ENCODE data around the gene MEP1A.

MEP1A gene

DNA sequence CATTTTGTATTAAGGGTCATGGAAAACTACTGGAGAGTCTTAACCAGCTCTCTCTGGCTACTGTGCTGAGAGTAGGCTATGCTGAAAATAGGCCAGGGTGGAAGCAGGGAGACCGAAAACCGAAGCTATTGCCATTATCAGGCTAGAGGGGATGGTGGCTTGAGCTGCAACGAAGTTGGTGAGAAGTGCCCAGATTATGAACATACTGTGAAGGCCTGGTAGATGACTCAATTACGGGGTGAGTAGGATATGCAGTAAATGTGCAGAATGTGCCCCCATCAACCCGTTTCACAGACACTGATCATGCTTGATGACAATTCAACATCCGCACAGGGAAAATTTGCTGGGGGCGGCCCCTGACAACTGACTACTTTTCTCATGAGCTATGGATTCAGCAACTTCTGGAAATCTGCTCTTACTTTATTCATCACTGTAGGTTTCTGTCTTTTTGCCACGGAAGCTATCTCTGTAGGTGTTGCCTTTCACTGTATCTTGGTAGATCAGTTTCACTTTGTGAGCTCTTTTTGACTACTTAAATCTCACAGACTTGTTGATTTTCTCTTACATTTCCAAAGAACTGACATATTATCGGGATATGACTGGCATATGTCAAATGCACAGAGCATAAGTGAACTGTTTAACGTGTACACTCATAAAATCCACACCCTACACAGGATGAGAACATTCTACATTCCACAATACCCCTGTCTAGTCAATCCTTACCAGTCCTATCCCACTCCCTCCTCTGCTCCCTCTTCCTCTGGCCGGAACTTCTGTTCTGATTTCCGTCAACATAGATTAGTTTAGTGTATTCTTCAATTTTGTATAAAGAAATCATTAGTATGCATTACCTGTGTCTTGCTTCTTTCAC is 15.5 kb upstream of the MEP1A start:
- no peak for DNase-seq

DNA sequence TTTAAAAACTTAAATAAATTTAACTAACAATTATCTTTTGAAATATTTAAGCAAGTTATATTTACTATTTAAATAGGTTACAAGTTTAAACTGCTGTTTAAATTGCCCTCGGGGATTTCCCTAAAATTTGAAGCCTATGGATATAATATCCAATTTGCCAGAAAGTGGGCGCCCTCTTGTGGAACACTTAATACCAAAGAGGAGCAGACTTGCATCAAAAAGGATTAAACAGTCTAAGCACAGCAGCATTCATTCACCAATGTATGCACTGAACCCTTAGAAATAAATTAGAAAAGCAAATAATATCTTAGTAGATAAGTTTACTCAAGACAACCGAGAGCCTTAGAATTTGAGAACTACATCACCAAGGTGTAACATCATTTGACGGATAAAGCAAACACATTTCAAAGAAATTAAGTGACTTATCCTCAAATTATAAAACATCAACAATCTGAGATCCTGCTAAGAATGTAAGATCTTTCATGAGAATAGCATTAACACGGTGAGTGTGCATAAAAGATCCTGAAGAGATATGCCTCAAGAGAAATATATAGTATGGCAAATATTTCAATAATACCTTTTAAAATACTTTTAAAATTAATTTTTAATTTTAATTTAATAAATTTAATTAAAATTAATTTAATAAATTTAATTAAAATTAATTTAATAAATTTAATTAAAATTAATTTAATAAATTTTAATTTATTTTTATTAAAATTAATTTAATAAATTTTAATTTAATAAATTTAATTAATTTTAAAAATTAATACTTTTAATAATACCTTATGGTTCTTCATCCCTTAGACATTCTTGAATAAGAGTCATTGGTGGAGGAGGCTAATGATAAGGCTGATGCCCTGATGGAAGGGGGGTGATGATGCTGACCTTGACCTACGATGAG is 11.5 kb upstream of the MEP1A start:
- peak; percentile 74 to 96 for DNase-seq

DNA sequence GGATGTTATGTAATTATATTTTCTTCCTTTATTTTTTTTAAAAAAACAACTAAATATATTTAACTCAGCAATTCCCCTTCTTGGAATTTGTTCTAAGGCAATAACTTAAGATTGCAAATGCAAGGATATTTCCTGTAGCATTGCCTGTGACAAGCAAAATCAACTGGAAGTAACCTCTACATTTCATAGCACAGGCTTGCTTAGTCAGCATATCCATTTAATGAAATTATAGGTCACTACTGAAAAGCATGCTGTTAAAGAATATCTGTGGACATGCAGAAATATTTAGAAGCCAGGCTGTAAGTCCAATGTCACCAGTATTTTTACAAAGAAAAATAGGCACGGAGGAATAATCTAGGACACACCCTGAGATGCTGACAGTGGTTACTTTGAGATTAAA is 8.7 kb upstream of the MEP1A start:
- no peak for DNase-seq

DNA sequence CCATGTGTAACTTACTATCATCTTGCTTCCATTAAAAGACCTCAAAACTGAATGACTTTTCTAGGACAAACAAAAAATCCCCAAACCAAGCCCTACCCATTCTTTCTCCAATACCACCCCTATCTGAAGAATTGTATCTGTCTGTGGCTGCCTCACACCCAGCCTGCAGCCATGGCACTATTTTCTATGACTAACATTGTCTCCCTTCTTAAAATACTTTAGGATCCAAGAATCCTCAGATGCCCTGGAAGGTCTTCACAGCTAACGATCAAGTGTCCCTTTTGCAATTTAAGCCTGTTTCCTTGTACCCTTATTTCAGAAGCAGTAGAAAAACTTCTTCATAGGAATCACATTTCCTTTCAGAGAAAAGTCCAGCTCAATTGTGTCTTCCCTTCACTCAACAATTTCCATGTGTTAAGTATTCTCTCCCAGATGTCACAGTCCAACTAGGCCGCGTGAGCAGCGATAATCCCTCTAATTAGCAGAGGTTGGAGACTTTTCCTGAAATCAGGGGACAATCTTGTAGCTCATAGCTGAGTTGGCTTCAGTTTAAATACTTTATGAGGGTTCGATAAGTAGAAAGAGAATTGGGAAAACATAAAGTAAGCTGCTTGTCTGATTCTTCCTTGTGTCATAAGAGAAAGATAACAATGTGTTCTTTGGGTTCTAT is 5.2 kb upstream of the MEP1A start:
- DNase-seq: no peak

DNA sequence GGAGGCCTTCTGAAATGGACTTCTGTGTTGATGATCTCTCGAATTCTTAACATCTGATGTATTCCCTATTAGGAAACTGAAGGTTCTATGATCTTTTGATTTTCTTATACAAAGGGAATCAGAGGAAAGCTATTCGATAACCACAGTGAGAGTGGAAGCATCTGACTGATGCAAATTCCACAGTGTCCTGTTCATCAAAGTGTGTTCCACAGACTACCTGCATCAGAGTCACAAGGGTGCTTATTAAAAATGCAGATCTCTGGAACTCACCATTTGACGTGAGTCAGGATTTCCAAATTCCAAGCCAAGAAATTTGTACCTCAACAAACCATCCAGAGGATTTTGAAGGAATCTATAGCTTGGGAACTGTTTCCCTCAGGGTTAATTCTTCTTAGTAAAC is 4.4 kb upstream of the MEP1A start:
- DNase-seq: no peak

DNA sequence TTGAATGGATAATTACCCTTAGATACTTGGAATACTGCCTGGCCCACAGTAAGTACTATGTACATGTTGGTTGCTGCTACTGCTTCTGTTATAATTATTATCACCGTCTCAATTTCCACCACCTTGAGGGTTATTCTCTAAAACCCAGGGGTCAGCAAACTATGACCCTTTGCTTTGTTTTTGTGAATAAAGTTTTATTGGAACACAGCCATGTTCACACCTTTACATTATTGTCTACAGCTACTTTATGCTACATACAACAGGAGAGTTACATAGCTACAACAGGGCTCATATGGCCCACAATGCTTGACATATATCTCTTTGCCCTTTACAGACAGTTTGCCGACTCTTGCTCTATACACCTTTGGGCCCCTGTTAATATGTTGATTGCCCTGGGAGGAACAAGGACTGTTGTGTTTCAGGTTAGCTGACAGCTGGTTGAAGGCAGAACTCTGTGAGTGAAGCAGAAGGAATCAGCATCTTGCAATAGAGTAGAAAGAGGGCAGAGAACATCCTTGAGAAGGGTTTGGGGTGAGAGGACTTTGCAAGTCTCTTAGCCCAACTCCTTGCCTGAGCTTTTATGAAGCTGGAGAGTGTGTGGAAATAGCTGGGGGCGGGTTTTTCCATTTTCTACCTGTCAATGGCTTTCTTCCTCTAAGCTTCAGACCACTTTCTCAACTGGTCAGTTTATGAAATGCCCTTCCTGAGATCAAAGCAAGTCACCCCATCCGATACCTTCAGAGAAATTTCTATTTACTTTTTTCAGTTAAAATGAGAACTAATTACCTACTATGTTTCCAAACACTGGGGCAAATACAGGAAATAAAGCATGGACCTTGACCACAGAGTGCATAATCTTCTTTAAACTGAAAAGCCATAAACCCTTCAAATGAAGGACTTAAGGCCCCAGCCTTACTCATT is 3.5 kb upstream of the MEP1A start:
- DNase-seq: no peak

DNA sequence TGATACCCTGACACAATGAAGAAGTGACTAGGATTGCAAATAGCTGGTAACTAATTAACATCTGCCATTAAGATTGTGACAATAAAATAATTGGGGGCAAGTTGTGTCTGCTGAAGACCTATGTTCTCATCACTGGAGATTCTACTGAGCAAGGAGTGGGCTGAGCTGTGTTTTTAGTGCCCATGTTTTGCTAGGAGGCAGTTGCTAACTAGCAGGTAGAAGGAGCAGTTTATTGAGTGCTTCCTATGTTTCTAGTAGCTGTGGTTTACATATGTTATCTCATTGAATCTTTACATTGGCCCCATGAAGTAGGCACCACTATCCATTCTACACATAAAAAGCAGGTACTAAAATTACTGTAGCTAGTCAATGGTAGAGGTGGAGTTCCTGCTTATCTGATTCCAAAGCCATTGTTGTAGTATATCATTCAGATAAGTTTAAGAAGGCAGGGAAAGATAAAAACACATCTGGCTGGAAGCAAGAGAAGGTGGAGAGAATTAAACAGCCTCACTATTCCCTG is 2.8 kb upstream of the MEP1A start:
- DNase-seq: no peak

DNA sequence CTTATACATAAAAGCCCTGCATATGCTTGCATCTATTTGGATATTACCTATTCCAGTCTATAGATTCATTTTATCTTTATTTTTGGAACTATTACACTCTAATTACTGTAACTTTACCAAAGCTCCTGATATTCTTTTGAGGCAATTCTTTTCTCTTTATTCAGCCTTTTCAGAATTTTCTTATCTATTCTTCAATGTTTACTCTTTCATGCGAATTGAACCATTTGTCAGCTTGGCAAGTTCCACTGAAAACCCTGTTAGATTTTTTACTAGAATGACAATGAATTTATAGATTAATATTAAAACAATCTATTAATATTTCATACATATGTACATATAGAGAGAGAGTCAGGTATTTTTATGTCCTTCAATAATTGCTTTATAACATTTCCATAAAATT is 554 bp upstream of the MEP1A start:
- DNase-seq: peak in 1 of 2 donors; percentile 31

DNA sequence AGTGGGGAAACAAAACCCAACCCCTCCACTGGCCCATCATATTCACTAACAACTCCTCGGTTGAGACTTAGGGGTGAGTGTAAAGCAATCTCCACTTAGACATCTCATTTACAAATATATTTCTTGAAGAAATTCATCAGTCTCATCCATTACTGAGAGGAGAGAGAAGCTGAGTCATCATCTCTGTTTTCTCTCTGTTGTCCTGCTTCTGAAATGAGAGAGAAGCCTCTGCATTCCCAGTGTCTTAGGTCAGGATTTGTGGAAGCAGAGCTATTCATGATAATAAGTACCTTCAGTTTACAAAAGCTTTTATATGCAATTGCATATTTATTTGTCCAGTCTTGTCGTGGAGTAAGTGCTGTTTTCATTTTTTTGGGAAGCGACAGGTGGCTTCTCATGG is 879 bp downstream of the MEP1A start:
- no peak for DNase-seq

DNA sequence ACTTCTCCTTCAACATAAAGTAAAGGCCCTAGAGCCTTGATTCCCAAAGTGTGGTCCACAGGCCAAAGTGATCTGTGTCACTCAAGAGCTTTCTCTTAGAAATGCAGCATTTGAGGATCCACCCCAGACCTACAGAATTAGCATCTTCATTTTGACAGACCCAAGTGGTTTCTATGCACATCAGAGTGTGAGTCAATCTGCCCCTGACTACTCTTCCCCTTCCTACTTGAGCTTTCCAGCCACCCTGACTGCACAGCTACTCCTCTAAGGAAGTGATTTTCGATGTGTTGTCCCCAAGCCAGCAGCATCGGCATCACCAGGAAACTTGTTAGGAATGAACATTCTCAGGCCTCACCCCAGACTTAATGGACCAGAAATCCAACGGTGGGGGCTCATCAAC is 2.6 kb downstream of the MEP1A start:
- peak; percentile 46 to 55 for DNase-seq

DNA sequence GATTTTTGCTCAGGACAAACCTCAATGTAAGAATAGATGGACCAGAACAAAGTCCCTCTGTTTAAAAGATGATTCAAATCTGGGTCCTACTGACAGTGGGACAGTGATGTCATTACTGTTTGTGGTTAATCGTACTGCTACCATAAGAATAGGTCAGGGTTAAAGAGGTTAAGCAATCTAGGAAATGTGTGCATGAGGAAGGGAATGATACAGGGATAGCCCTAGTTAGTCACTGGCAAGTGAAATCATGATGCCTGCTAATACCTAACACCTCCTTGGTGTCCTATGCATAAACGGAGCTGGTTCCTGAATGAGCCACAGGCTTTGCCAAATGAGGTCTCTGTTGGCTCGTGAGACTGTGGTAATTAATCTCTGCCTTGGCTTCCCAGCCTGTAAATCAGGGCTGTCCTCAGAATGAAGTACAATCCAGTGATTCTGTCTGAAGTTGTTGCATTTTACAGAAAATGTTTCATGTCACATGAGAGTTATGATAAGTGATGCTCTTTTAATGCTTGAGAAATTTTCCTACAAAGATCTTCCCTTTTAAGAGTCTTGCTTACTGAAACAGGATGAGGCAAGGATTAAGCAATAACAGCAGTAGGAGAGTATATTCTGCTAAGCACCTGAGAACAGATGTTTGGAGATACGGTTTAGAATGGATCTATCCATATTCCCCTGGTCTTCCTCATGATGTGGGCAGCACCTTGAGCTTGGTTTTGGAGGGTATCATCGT is 3.8 kb downstream of the MEP1A start:
- peak; percentile 54 to 80 for DNase-seq

DNA sequence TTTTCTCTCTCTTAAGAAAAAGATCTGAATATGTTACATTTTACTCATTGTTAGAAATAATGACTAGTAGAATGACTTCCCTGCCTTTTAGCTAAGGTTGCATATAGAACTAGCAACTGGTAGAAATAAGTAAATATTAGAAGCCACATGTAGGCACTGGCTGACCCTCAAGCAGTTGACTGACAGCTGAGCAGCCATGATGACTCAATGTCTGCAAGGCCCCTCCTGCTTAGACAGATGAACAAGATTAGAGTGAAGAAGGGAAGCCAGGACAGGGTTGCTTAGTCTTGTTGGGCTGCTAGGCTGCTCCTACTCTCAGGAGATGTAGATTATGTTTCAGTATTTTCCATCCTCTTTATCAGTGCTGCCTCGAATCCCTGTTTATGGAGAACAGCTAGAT is 6.5 kb downstream of the MEP1A start:
- no peak for DNase-seq

DNA sequence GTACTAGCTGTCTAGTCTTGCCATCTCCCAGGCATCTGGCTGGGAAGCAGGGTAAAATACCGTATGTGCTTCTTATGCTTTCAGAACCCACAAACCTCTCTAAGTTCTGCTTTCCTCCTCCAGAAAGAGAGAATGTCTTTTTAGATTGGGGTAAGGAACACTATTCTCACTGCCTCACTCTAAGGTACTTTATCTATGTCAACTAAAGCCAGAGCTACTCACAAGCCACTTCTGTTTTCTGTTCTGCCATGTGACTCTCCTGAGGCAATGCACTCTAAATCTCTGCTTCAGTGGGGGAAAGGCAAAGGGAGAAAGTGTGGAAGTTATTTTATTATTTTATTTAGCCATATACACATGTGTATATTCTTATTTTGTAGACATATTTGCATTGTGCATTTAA is 15.6 kb downstream of the MEP1A start:
- DNase-seq: peak; percentile 32 to 38

DNA sequence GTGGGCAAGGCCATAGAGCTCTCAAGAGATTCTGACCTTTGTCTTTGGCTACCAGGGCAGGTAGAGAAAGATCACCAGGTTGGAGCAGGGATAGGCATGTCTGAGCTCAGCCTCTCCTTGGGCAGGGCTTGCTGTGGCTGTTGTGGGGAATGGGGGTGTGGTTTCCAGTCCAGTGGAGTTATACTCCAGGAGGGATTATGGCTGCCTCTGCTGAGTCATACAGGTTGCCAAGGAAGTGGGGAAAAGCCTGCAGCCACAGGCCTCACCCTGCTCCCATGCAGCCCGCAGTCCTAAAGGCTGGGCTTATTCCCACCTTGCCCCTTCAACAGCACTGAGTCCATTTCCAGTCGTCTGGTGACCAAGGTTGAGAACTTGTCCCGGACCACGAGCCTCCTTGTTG is 21.9 kb downstream of the MEP1A start:
- no peak for DNase-seq

DNA sequence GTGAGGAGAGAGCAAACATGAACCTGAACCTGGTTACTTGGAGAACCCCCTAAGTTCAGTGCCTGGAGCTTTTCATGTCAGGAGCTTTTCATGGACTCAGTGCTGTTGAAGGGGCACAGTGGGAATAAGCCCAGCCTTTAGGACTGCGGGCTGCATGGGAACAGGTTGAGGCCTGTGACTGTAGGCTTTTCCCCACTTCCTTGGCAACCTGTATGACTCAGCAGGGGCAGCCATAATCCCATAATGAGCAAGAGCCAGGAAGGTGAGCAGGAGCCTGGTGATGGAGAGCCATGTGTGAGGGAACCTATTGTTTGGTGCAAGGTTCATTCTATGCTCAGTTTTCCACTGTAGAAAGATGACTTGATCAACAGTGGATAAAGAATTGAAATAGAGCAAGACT is 23.4 kb downstream of the MEP1A start:
- no peak for DNase-seq

DNA sequence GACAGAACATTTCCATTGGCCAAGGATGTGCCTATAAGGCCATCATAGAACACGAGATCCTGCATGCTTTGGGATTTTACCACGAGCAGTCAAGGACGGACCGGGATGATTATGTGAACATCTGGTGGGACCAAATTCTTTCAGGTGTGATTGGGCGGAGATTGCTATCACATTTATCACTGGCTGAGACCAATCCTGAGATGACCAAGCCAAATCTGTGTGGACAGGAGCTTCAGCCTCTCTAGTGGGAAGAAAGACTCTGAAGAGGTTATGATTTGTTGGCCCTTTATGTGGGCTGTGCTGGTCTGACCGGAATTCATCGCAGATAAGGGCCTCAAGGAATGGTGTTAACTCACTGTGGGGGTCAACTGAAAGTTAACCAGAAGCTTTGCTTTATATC is 26.4 kb downstream of the MEP1A start:
- DNase-seq: no peak

DNA sequence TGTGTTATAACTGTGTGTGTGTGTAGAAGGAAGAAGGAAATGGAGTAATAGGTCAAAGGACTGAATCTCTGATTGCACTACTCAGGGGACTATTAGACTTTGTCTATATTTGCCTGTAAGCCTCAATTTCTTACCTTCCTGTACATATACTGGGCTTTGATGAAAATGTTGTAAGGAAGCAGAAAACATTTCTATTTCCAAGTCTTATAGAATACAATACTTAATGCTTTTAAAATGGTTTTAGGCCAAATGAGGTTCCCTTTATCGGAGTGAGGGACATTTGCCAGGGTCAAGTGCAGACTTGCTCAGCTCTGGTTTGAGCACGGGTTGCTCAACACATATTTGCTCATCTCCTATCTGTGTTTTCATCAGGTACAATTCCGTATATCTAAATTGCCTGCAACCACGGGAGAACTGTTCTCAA is 28.3 kb downstream of the MEP1A start:
- no peak for DNase-seq

DNA sequence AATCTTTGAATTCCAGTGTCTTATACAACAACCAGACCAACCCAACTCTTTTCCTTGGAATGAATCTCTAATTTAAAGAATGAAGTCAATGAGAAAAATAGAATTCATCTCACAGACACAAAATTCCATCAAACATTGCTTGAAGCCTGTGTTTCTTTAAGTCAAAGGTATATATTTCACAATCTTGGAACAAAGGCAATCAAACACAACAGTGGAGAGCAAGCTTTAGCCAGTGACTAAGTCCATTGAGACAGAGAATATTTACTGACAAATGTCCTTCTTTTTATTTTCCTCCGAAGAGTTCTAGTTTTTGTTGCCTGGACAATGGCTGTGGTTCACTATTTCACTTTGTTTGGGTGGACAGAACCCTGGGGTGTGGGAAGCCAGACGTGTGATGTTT is 35.8 kb downstream of the MEP1A start:
- no peak for DNase-seq

DNA sequence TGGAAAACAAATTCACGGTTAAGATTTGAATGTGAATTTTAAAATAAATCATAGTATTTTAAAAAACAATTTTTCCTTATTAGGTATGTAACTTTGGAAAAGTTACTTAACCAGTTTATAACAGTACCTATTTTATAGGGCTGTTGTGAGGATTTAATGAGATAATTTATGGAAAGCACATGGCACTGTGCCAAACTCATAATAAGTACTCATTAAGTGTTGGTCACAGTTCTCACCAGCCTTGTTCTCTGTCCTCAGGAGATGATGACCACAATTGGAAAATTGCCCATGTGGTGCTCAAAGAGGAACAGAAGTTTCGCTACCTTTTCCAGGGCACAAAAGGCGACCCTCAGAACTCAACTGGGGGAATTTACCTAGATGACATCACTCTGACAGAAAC is 39.6 kb downstream of the MEP1A start:
- peak in 1 of 2 donors; percentile 0 for DNase-seq

DNA sequence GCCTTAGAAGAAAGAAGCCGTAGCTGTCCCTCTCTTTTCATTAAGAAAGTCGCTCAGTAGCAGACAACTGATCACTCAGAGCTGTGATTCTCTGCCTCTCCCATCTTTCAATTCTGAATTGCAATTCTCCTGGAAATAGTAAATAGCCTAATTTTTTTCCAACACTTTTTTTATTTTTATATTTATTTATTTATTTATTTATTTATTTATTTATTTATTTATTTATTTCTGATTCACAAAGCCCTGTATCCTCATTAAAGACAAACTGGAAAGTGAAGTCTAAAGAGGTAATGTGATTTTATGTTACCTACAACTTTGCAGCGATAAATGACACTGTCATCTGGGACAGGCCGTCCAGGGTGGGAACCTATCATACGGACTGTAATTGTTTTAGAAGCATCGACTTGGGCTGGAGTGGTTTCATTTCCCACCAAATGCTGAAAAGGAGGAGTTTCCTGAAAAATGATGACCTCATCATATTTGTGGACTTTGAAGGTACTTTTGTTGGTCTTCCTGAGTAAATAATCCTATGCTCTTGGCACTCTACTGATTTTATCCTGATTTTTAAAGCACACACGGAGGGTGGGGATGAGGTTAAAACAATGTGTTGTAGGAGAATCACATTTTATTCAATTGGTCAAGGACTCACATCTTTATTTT is 41.2 kb downstream of the MEP1A start:
- peak; percentile 15 to 27 for DNase-seq

DNA sequence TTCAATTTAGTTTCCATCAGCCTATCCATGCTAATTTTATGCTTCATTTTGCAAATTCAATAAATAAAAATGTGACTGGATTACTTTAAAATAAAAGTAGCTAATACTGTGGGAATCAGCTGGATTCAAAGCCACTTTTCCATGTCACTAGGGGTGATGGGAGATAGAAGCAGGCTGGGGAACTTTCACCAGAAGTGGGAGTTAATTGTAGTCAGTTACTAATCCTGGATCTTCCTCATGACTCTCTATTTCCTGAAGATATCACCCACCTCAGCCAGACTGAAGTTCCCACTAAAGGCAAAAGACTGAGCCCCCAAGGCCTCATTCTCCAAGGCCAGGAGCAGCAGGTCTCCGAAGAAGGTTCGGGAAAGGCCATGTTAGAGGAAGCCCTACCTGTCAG is 41.8 kb downstream of the MEP1A start:
- peak; percentile 20 to 50 for DNase-seq

All from inflammatory macrophage treated with lipopolysaccharide for 1 hour (primary cell).